Endodermal cell (in vitro differentiated cells): Measurements from ENCODE around the gene WDFY1. TPM values are rescaled to one million over a fixed set of nuclear protein-coding genes. Genes with fewer than 3 reads are reported as not detected.

ENCODE experiments used
- DNase-seq: peaks from one replicate; pipeline ENCODE4 v3.0.0-alpha.2; 2017
- H3K27ac ChIP-seq: 2 replicates; pipeline ENCODE4 v1.5.1; 2013; ENCODE audit warnings: mild to moderate bottlenecking, low read depth, low read length, moderate library complexity
- H3K27me3 ChIP-seq: 2 replicates; pipeline ENCODE4 v1.6.1; 2013; ENCODE audit warnings: mild to moderate bottlenecking, low read length, moderate library complexity; ENCODE audit not compliant: insufficient read depth, control insufficient read depth, poor library complexity, severe bottlenecking
- H3K36me3 ChIP-seq: 2 replicates; pipeline ENCODE4 v1.7.0; 2013; ENCODE audit warnings: mild to moderate bottlenecking, low read length, moderate library complexity; ENCODE audit not compliant: control insufficient read depth, insufficient read depth
- H3K4me1 ChIP-seq: one replicate; pipeline ENCODE4 v1.7.0; 2013; ENCODE audit warnings: low read length; ENCODE audit not compliant: control insufficient read depth, insufficient read depth
- H3K4me3 ChIP-seq: 2 replicates; pipeline ENCODE4 v1.5.1; 2013; ENCODE audit warnings: mild to moderate bottlenecking, low read length, moderate library complexity
- H3K9ac ChIP-seq: 2 replicates; pipeline ENCODE4 v1.6.1; 2013; ENCODE audit warnings: mild to moderate bottlenecking, low read length, moderate library complexity; ENCODE audit not compliant: poor library complexity, severe bottlenecking; ENCODE audit errors: extremely low read depth
- H3K9me3 ChIP-seq: 2 replicates; pipeline ENCODE4 v1.6.1; 2013; ENCODE audit warnings: mild to moderate bottlenecking, low read length, moderate library complexity; ENCODE audit not compliant: control insufficient read depth
- H3K27ac Mint-ChIP-seq: 2 replicates; pipeline ENCODE4 v1.8.0; 2020; ENCODE audit warnings: mixed read lengths
- H3K27me3 Mint-ChIP-seq: 2 replicates; pipeline ENCODE4 v1.8.0; 2021; ENCODE audit warnings: mild to moderate bottlenecking, mixed read lengths; ENCODE audit not compliant: insufficient read depth
- H3K36me3 Mint-ChIP-seq: 2 replicates; pipeline ENCODE4 v1.8.0; 2020; ENCODE audit warnings: low read depth, mixed read lengths
- H3K4me1 Mint-ChIP-seq: 2 replicates; pipeline ENCODE4 v1.8.0; 2020; ENCODE audit warnings: mixed read lengths
- H3K4me3 Mint-ChIP-seq: 2 replicates; pipeline ENCODE4 v1.8.0; 2020; ENCODE audit warnings: mild to moderate bottlenecking, moderate library complexity, mixed read lengths
- H3K9me3 Mint-ChIP-seq: 2 replicates; pipeline ENCODE4 v1.8.0; 2020; ENCODE audit warnings: mild to moderate bottlenecking, mixed read lengths
- WGBS, 2 experiments: methylation state at CpG; one replicate each; pipeline versions ENCODE4 v1.1.5 to v1.1.7; 2013; ENCODE audit warnings: missing lambda C conversion rate in 2 of 2, mixed read lengths in 1 of 2; ENCODE audit not compliant: insufficient coverage in 1 of 2, insufficient read length in 1 of 2; 5-methylcytosine and 5-hydroxymethylcytosine counted together
- total RNA-seq, 2 donors: library from RNA; stranded (reverse); fragmentation: NEBNext Ultra II Directional in 1 of 2; extraction: Animal tissue kit (Norgen Biotek cat#: 25700) in 1 of 2; gene quantifications; 2 replicates in 1 of 2; 3 replicates in 1 of 2; pipeline ENCODE4 v1.2.1, GENCODE V29; 2021
- TF ChIP-seq, protein P1 (sequence below): fragments of 200-600 bp; sonication (generic); conservative IDR thresholded peaks from 2 replicates; pipeline ENCODE4 v1.5.0; 2021; ENCODE audit warnings: antibody characterized with exemption, mild to moderate bottlenecking

Gene WDFY1
- total RNA-seq, 2 donors from 2014 or later, result 61.9 to 69.7 TPM

DNA sequence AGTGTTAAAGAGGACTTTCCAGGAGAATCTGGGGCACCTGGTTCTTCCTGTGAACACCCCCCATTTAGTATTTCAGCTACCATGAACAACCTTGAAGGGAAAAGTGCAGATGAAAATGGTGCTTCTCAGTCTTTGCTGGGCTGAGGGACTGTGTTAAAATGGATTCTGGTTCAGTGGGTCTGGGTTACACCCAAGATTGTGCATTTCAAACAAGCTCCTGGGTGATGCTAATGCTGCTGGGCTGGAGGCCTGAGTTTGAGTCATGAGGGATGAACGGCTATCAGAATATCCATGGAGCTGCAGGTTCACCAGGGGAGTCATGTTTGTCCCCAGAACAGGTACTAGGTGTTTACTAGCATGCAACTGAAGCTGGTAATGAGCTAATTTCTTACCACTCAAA lies 36.1 kb upstream of the WDFY1 start:
- DNase-seq, result no peak
- H3K9me3 ChIP-seq, result no peaks in the 10 kb centered on the region
- H3K9ac ChIP-seq, result no peak overlapping the region
- Mint-ChIP-seq H3K4me3 (no peak overlapping the region), H3K9me3 (no peaks in the 10 kb centered on the region), H3K36me3 (peaks cover 77% of the 10 kb centered on the region), H3K27ac (no peak overlapping the region), H3K4me1 (no peaks in the 10 kb centered on the region), H3K27me3 (no peaks in the 10 kb centered on the region)
- H3K27ac ChIP-seq, result no peak overlapping the region
- H3K4me1 ChIP-seq, result no peaks in the 10 kb centered on the region
- WGBS, 2 experiments, result 97 to 100% methylated on average over 1 of the region's 1 CpG
- peaks cover 99% of the 10 kb centered on the region for H3K36me3 ChIP-seq
- no peak overlapping the region for H3K4me3 ChIP-seq
- H3K27me3 ChIP-seq, result no peaks in the 10 kb centered on the region
- TF ChIP-seq, protein P1, sequence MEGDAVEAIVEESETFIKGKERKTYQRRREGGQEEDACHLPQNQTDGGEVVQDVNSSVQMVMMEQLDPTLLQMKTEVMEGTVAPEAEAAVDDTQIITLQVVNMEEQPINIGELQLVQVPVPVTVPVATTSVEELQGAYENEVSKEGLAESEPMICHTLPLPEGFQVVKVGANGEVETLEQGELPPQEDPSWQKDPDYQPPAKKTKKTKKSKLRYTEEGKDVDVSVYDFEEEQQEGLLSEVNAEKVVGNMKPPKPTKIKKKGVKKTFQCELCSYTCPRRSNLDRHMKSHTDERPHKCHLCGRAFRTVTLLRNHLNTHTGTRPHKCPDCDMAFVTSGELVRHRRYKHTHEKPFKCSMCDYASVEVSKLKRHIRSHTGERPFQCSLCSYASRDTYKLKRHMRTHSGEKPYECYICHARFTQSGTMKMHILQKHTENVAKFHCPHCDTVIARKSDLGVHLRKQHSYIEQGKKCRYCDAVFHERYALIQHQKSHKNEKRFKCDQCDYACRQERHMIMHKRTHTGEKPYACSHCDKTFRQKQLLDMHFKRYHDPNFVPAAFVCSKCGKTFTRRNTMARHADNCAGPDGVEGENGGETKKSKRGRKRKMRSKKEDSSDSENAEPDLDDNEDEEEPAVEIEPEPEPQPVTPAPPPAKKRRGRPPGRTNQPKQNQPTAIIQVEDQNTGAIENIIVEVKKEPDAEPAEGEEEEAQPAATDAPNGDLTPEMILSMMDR, result no peak

DNA sequence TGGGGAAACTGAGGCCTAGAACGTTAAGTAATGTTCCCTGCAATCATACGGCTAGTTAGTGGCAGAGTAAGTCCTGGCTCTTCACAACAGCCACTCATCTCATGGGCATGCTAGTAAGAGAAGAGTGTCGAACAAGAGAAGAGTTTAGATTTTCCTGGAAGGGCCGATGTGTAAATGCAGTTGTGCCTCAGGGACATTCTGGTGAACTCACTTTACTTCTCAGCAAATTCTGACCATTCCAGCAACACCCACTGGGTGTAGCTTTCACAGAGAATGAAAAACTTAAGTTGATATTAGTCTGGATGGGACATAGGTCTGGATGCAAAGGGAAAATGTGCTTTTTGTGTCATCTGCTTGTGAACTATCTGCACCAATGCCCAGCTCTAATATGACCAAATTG lies 35.7 kb upstream of the WDFY1 start:
- Mint-ChIP-seq H3K36me3 (peaks cover 79% of the 10 kb centered on the region), H3K4me1 (no peaks in the 10 kb centered on the region), H3K4me3 (no peak overlapping the region), H3K9me3 (no peaks in the 10 kb centered on the region), H3K27ac (no peak overlapping the region), H3K27me3 (no peaks in the 10 kb centered on the region)
- Histone ChIP-seq H3K4me3 (no peak overlapping the region), H3K36me3 (peaks cover 98% of the 10 kb centered on the region), H3K4me1 (no peaks in the 10 kb centered on the region), H3K27ac (no peak overlapping the region), H3K9me3 (no peaks in the 10 kb centered on the region), H3K9ac (no peak overlapping the region), H3K27me3 (no peaks in the 10 kb centered on the region)
- no peak for DNase-seq
- TF ChIP-seq, protein P1, result no peak
- WGBS, 2 experiments, result 96% methylated on average over 4 of the region's 4 CpGs

- Mint-ChIP-seq H3K9me3 (no peaks in the 10 kb centered on the region), H3K27me3 (no peaks in the 10 kb centered on the region), H3K27ac (no peak overlapping the region), H3K4me1 (no peaks in the 10 kb centered on the region), H3K4me3 (no peak overlapping the region), H3K36me3 (peaks cover 81% of the 10 kb centered on the region)
- Histone ChIP-seq H3K4me3 (no peak overlapping the region), H3K36me3 (peaks cover 98% of the 10 kb centered on the region), H3K4me1 (no peaks in the 10 kb centered on the region), H3K9ac (no peak overlapping the region), H3K9me3 (no peaks in the 10 kb centered on the region), H3K27me3 (no peaks in the 10 kb centered on the region), H3K27ac (no peak overlapping the region)
- TF ChIP-seq, protein P1, result no peak
- WGBS, 2 experiments, result 90 to 94% methylated on average over 1 of the region's 1 CpG
- no peak for DNase-seq
These were observed 35.2 kb upstream of the WDFY1 start for GRCh38 chr2:223980397-223980735.
